Osteocyte (in vitro differentiated cells): ENCODE results near the gene GMCL1. TPM values are rescaled to one million over a fixed set of nuclear protein-coding genes. Genes with fewer than 3 reads are reported as not detected.

Source experiments
- DNase-seq: peaks from one replicate; pipeline ENCODE4 v3.0.0; 2021; ENCODE audit warnings: mixed read lengths; ENCODE audit not compliant: unreplicated experiment; ENCODE audit errors: extremely low spot score
- H3K27ac Mint-ChIP-seq: one replicate; pipeline ENCODE4 v1.8.0; 2021; ENCODE audit warnings: mild to moderate bottlenecking, mixed read lengths; ENCODE audit not compliant: unreplicated experiment
- H3K27me3 Mint-ChIP-seq: one replicate; pipeline ENCODE4 v1.8.0; 2021; ENCODE audit warnings: mixed read lengths; ENCODE audit not compliant: unreplicated experiment
- H3K36me3 Mint-ChIP-seq: one replicate; pipeline ENCODE4 v1.8.0; 2021; ENCODE audit warnings: mixed read lengths; ENCODE audit not compliant: unreplicated experiment
- H3K4me1 Mint-ChIP-seq: one replicate; pipeline ENCODE4 v1.8.0; 2021; ENCODE audit warnings: mixed read lengths; ENCODE audit not compliant: unreplicated experiment
- H3K4me3 Mint-ChIP-seq: one replicate; pipeline ENCODE4 v1.8.0; 2021; ENCODE audit warnings: mild to moderate bottlenecking, moderate library complexity, mixed read lengths; ENCODE audit not compliant: unreplicated experiment
- H3K9me3 Mint-ChIP-seq: one replicate; pipeline ENCODE4 v1.8.0; 2021; ENCODE audit warnings: mixed read lengths; ENCODE audit not compliant: unreplicated experiment
- CTCF ChIP-seq: fragments of 200-600 bp; sonication (generic); IDR thresholded peaks from 2 replicates; pipeline ENCODE4 v1.5.0; 2021; ENCODE audit warnings: antibody characterized with exemption, mild to moderate bottlenecking, moderate library complexity
- long read RNA-seq: library from polyadenylated mRNA; unstranded; transcript quantifications from one replicate; pipeline ENCODE4 v2.0.0, GENCODE V29; 2021
- total RNA-seq: library from RNA; stranded (reverse); gene quantifications from 2 replicates; pipeline ENCODE4 v1.2.1, GENCODE V29; 2021

The GMCL1 gene
- total RNA-seq, result 14.1 and 16.1 TPM in 2 replicates
- long read RNA-seq, full-length matches to known transcripts, result 39 of 50 reads
- long read RNA-seq, partial matches to known transcripts, result 5 of 50 reads
- long read RNA-seq, other reads (novel, unspliced or antisense), result 6 of 50 reads

- no peaks in the 10 kb centered on the region for H3K27me3 Mint-ChIP-seq
- no peaks in the 10 kb centered on the region for H3K36me3 Mint-ChIP-seq
Observed at GRCh38 chr2:69829256-69830044, at the start of gene GMCL1. TSS of gene GMCL1 (plus strand) at chr2:69829660. CDS start at chr2:69829893, 233 bp downstream.

GRCh38 chr2:69780921-69781320, 48.5 kb upstream of the GMCL1 start:
- Mint-ChIP-seq H3K27ac (no peak overlapping the region), H3K36me3 (peaks cover 5% of the 10 kb centered on the region), H3K9me3 (no peaks in the 10 kb centered on the region), H3K4me3 (no peak overlapping the region), H3K4me1 (peaks cover 18% of the 10 kb centered on the region), H3K27me3 (no peaks in the 10 kb centered on the region)
- peak; percentile 8 for DNase-seq
- TF ChIP-seq CTCF, result no peak

More at GRCh38 chr2:69829256-69830044, at the start of gene GMCL1:
- TF ChIP-seq CTCF, result no peak
- H3K4me1 Mint-ChIP-seq, result peaks cover 23% of the 10 kb centered on the region
- DNase-seq, result peak; percentile 99
- H3K27ac Mint-ChIP-seq, result peak within 1 kb of the TSS; percentile 98
- H3K9me3 Mint-ChIP-seq, result no peaks in the 10 kb centered on the region
- peak within 1 kb of the TSS; percentile 93 for H3K4me3 Mint-ChIP-seq

GRCh38 chr2:69781321-69782248, 47.9 kb upstream of the GMCL1 start:
- DNase-seq, result no peak
- Mint-ChIP-seq H3K36me3 (peaks cover 7% of the 10 kb centered on the region), H3K27ac (no peak overlapping the region), H3K4me1 (peaks cover 17% of the 10 kb centered on the region), H3K4me3 (no peak overlapping the region), H3K9me3 (no peaks in the 10 kb centered on the region), H3K27me3 (no peaks in the 10 kb centered on the region)
- TF ChIP-seq CTCF, result no peak

- H3K4me3 Mint-ChIP-seq, result no peak overlapping the region
- no peaks in the 10 kb centered on the region for H3K9me3 Mint-ChIP-seq
- DNase-seq, result no peak
- H3K27me3 Mint-ChIP-seq, result no peaks in the 10 kb centered on the region
- TF ChIP-seq CTCF, result no peak
- H3K36me3 Mint-ChIP-seq, result peaks cover 18% of the 10 kb centered on the region
- peaks cover 20% of the 10 kb centered on the region for H3K4me1 Mint-ChIP-seq
- no peak overlapping the region for H3K27ac Mint-ChIP-seq
Observed at GRCh38 chr2:69784228-69784627, 45.2 kb upstream of the GMCL1 start.
